Activated gamma-delta T cell (primary cell): ENCODE data around the gene NPR1.
"Not testable (repeated sequence)": the region's sequence is repeated elsewhere in the genome, so short reads cannot be mapped to it uniquely, and the experiment has no call there.

ENCODE experiments used
- DNase-seq: peaks from one replicate; lab custom pipeline; 2025; lab: John Stamatoyannopoulos, UW

NPR1 gene

GRCh38 chr1:153682730-153683129 lies 4.2 kb downstream of the NPR1 start:
- no peak for DNase-seq

GRCh38 chr1:153683854-153684253 lies 5.4 kb downstream of the NPR1 start:
- DNase-seq: no peak

- no peak for DNase-seq
Measured at GRCh38 chr1:153684892-153685291, 6.4 kb downstream of the NPR1 start.

- DNase-seq: no peak
Measured at GRCh38 chr1:153685544-153686340, 7.3 kb downstream of the NPR1 start.

- no peak for DNase-seq
Measured at GRCh38 chr1:153687346-153688125, 9.0 kb downstream of the NPR1 start.

- no peak for DNase-seq
Measured at GRCh38 chr1:153688276-153688675, 9.8 kb downstream of the NPR1 start.

- no peak for DNase-seq
Measured at GRCh38 chr1:153688736-153689328, 10.3 kb downstream of the NPR1 start.

- no peak for DNase-seq
Measured at GRCh38 chr1:153693466-153693865, 15.0 kb downstream of the NPR1 start.

- DNase-seq: no peak
Measured at GRCh38 chr1:153696741-153697140, 18.3 kb downstream of the NPR1 start.

- no peak for DNase-seq
Measured at GRCh38 chr1:153697191-153698019, 18.9 kb downstream of the NPR1 start.

- no peak for DNase-seq
Measured at GRCh38 chr1:153698020-153698922, 19.8 kb downstream of the NPR1 start.

GRCh38 chr1:153698923-153699714 lies 20.6 kb downstream of the NPR1 start:
- no peak for DNase-seq

GRCh38 chr1:153699768-153700167 lies 21.3 kb downstream of the NPR1 start:
- DNase-seq: no peak

GRCh38 chr1:153705484-153705883 lies 27.0 kb downstream of the NPR1 start:
- no peak for DNase-seq

GRCh38 chr1:153711026-153711425 lies 32.5 kb downstream of the NPR1 start:
- no peak for DNase-seq

GRCh38 chr1:153716211-153716610 lies 37.7 kb downstream of the NPR1 start:
- not testable (repeated sequence) for DNase-seq

GRCh38 chr1:153717330-153717729 lies 38.8 kb downstream of the NPR1 start:
- no peak for DNase-seq

GRCh38 chr1:153723687-153724086 lies 45.2 kb downstream of the NPR1 start:
- DNase-seq: no peak

- not testable (repeated sequence) for DNase-seq
Measured at GRCh38 chr1:153724634-153725033, 46.1 kb downstream of the NPR1 start.
